Neural progenitor cell (in vitro differentiated cells): ENCODE results near the gene GRIK1. TPM values are rescaled to one million over a fixed set of nuclear protein-coding genes. Genes with fewer than 3 reads are reported as not detected.

Source experiments
- DNase-seq: peaks from one replicate; pipeline ENCODE4 v3.0.0-alpha.2; 2016; ENCODE audit warnings: low spot score
- H2AFZ ChIP-seq: fragments of 200-600 bp; sonication (generic); replicated peaks from 2 replicates; pipeline ENCODE4 v1.6.1; 2016; ENCODE audit warnings: antibody characterized with exemption
- H3F3A ChIP-seq: fragments of 200-600 bp; sonication (generic); 2 replicates; pipeline ENCODE4 v1.6.1; 2016; ENCODE audit warnings: antibody characterized with exemption, low read depth
- H3K27ac ChIP-seq: fragments of 200-600 bp; sonication (generic); 2 replicates; pipeline ENCODE4 v1.5.1; 2016; ENCODE audit warnings: mild to moderate bottlenecking
- H3K27me3 ChIP-seq: fragments of 200-600 bp; sonication (generic); 2 replicates; pipeline ENCODE4 v1.6.1; 2016; ENCODE audit warnings: mild to moderate bottlenecking, moderate library complexity
- H3K36me3 ChIP-seq: fragments of 200-600 bp; sonication (generic); 2 replicates; pipeline ENCODE4 v1.5.1; 2016
- H3K4me1 ChIP-seq: fragments of 200-600 bp; sonication (generic); 2 replicates; pipeline ENCODE4 v1.6.1; 2016; ENCODE audit warnings: mixed run types
- H3K4me2 ChIP-seq: fragments of 200-600 bp; sonication (generic); 2 replicates; pipeline ENCODE4 v1.6.1; 2016
- H3K4me3 ChIP-seq: fragments of 200-600 bp; sonication (generic); 2 replicates; pipeline ENCODE4 v1.5.1; 2016
- H3K79me2 ChIP-seq: fragments of 200-600 bp; sonication (generic); 2 replicates; pipeline ENCODE4 v1.6.1; 2016; ENCODE audit warnings: low read depth
- H3K9ac ChIP-seq: fragments of 200-600 bp; sonication (generic); 2 replicates; pipeline ENCODE4 v1.6.1; 2016
- H3K9me3 ChIP-seq: fragments of 200-600 bp; sonication (generic); 2 replicates; pipeline ENCODE4 v1.5.1; 2016; ENCODE audit warnings: low read depth
- H4K20me1 ChIP-seq: fragments of 200-600 bp; sonication (generic); 2 replicates; pipeline ENCODE4 v1.6.1; 2016; ENCODE audit warnings: low read depth
- H3K27ac Mint-ChIP-seq: 3 replicates; pipeline ENCODE4 v1.8.0; 2021; ENCODE audit warnings: mixed read lengths
- H3K27me3 Mint-ChIP-seq: 2 replicates; pipeline ENCODE4 v1.8.0; 2022; ENCODE audit warnings: low read depth, mild to moderate bottlenecking, inconsistent platforms, moderate library complexity, mixed read lengths; ENCODE audit not compliant: insufficient read depth
- H3K36me3 Mint-ChIP-seq: 3 replicates; pipeline ENCODE4 v1.8.0; 2021; ENCODE audit warnings: mixed read lengths
- H3K4me1 Mint-ChIP-seq: 3 replicates; pipeline ENCODE4 v1.8.0; 2021; ENCODE audit warnings: mixed read lengths
- H3K4me3 Mint-ChIP-seq: 3 replicates; pipeline ENCODE4 v1.8.0; 2021; ENCODE audit warnings: mild to moderate bottlenecking, moderate library complexity, mixed read lengths
- H3K9me3 Mint-ChIP-seq: 3 replicates; pipeline ENCODE4 v1.8.0; 2020; ENCODE audit warnings: mixed read lengths
- EZH2 ChIP-seq: fragments of 200-600 bp; sonication (generic); IDR thresholded peaks from 2 replicates; pipeline ENCODE4 v1.6.1; 2017; ENCODE audit warnings: antibody characterized with exemption, mild to moderate bottlenecking, moderate library complexity
- EZH2phosphoT487 ChIP-seq: fragments of 200-600 bp; sonication (generic); IDR thresholded peaks from 2 replicates; pipeline ENCODE4 v1.6.1; 2017; ENCODE audit warnings: antibody characterized with exemption
- total RNA-seq: library from RNA; depleted of rRNA; stranded (reverse); fragments of >200 nt; gene quantifications from 2 replicates; pipeline ENCODE4 v1.2.3, GENCODE V29; 2015; ENCODE audit warnings: low replicate concordance
- TF ChIP-seq, protein P1 (sequence below): fragments of 200-600 bp; sonication (generic); IDR thresholded peaks from 2 replicates; pipeline ENCODE4 v1.5.1; 2017; ENCODE audit warnings: antibody characterized with exemption, mild to moderate bottlenecking

The GRIK1 gene
- total RNA-seq, 1 donor from 2014 or later = 1.6 TPM

DNA sequence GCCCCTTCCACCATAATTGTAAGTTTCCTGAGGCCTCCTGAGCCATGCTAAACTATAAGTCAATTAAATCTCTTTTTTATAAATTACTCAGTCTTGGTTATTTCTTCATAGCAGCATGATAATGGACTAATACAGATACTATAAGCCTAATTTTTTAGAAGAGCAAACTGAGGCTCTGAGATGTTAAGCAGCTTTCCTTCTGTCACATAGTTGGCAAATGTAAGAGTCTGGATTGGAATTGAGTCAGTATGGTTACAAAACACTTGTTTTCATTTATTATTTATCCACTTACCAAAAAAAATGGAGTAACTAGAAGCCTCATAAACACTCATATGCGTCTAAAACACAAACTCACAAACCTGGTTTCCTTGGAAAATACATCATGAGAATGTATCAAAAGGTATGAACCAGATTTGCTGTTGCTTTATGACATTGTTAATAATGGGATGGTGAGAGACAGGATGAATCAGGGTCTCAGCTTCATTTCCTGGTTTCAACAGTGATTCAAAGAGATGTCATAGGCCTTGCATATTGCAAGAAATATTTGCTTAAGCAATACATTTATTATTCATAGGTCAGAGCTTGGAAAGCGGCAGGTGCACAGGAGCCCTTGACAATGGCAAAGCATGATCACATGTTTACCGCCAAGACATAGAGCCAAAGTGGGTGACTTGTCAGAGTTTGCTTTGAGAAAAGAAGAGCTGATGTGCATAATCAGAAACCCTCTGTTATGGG is 221.5 kb downstream of the GRIK1 start:
- no peak for DNase-seq
- Histone ChIP-seq H3K36me3 (no peaks in the 10 kb centered on the region), H3K9ac (no peak overlapping the region), H3K27me3 (no peaks in the 10 kb centered on the region), H3K4me3 (no peak overlapping the region), H4K20me1 (no peaks in the 10 kb centered on the region), H3K79me2 (no peaks in the 10 kb centered on the region), H3F3A (peaks cover 23% of the 10 kb centered on the region), H2AFZ (no peak overlapping the region), H3K4me2 (no peak overlapping the region), H3K27ac (no peak overlapping the region), H3K9me3 (no peaks in the 10 kb centered on the region), H3K4me1 (peaks cover 31% of the 10 kb centered on the region)
- Mint-ChIP-seq H3K27ac (no peak overlapping the region), H3K36me3 (peaks cover 7% of the 10 kb centered on the region), H3K4me3 (no peak overlapping the region), H3K4me1 (peaks cover 36% of the 10 kb centered on the region), H3K27me3 (no peaks in the 10 kb centered on the region), H3K9me3 (peaks cover 23% of the 10 kb centered on the region)
- no peak for TF ChIP-seq EZH2
- no peak for TF ChIP-seq EZH2phosphoT487

DNA sequence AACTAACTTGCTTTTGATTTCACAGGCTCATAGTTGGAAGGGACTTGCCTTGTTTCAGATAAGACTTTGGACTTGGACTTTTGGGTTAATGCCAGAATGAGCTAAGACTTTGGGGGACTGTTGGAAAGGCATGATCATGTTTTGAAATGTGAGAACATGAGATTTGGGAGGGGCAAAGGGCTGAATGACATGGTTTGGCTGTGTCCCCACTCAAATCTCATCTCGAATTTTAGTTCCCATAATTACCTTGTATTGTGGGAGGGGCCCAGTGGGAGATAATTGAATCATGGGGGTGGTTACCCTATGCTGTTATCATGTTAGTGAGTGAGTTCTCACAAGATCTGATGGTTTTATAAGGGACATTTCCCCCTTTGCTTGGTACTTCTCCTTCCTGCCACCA is 222.1 kb downstream of the GRIK1 start:
- Histone ChIP-seq H4K20me1 (no peaks in the 10 kb centered on the region), H3K9me3 (no peaks in the 10 kb centered on the region), H3K36me3 (no peaks in the 10 kb centered on the region), H2AFZ (no peak overlapping the region), H3K4me1 (peaks cover 31% of the 10 kb centered on the region), H3K9ac (no peak overlapping the region), H3K4me2 (no peak overlapping the region), H3K79me2 (no peaks in the 10 kb centered on the region), H3K27ac (no peak overlapping the region), H3F3A (peaks cover 23% of the 10 kb centered on the region), H3K27me3 (no peaks in the 10 kb centered on the region), H3K4me3 (no peak overlapping the region)
- Mint-ChIP-seq H3K27ac (no peak overlapping the region), H3K4me3 (no peak overlapping the region), H3K9me3 (peaks cover 23% of the 10 kb centered on the region), H3K36me3 (peaks cover 7% of the 10 kb centered on the region), H3K27me3 (no peaks in the 10 kb centered on the region), H3K4me1 (peaks cover 36% of the 10 kb centered on the region)
- DNase-seq = no peak
- TF ChIP-seq, protein P1, sequence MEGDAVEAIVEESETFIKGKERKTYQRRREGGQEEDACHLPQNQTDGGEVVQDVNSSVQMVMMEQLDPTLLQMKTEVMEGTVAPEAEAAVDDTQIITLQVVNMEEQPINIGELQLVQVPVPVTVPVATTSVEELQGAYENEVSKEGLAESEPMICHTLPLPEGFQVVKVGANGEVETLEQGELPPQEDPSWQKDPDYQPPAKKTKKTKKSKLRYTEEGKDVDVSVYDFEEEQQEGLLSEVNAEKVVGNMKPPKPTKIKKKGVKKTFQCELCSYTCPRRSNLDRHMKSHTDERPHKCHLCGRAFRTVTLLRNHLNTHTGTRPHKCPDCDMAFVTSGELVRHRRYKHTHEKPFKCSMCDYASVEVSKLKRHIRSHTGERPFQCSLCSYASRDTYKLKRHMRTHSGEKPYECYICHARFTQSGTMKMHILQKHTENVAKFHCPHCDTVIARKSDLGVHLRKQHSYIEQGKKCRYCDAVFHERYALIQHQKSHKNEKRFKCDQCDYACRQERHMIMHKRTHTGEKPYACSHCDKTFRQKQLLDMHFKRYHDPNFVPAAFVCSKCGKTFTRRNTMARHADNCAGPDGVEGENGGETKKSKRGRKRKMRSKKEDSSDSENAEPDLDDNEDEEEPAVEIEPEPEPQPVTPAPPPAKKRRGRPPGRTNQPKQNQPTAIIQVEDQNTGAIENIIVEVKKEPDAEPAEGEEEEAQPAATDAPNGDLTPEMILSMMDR = no peak
- TF ChIP-seq EZH2phosphoT487 (no peak), EZH2 (no peak)

DNA sequence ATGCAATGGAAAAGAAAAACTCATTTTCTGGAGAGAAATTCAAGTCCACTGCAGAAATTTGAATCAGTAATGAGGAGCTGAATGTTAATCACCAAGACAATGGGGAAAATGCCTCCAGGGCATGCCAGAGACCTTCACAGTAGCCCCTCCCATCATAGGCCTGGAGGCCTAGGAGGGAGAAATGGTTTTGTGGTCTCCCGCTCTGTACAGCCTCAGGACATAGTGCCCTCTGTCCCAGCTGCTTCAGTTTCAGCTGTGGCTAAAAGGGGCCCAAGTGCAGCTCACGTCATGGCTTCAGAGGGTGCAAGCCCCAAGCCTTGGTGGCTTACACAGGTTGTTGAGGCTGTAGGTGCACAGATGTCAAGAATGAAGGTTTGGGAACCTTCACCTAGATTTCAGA is 223.0 kb downstream of the GRIK1 start:
- Histone ChIP-seq H3K27me3 (no peaks in the 10 kb centered on the region), H3K79me2 (no peaks in the 10 kb centered on the region), H3K9me3 (no peaks in the 10 kb centered on the region), H3F3A (peaks cover 18% of the 10 kb centered on the region), H3K4me3 (no peak overlapping the region), H2AFZ (no peak overlapping the region), H3K4me1 (peaks cover 27% of the 10 kb centered on the region), H3K27ac (no peak overlapping the region), H3K36me3 (no peaks in the 10 kb centered on the region), H3K4me2 (no peak overlapping the region), H4K20me1 (no peaks in the 10 kb centered on the region), H3K9ac (no peak overlapping the region)
- Mint-ChIP-seq H3K27ac (no peak overlapping the region), H3K9me3 (peaks cover 23% of the 10 kb centered on the region), H3K27me3 (no peaks in the 10 kb centered on the region), H3K36me3 (peaks cover 7% of the 10 kb centered on the region), H3K4me3 (no peak overlapping the region), H3K4me1 (peaks cover 32% of the 10 kb centered on the region)
- no peak for TF ChIP-seq EZH2
- TF ChIP-seq EZH2phosphoT487 = no peak
- TF ChIP-seq, protein P1 = no peak
- DNase-seq = no peak

DNA sequence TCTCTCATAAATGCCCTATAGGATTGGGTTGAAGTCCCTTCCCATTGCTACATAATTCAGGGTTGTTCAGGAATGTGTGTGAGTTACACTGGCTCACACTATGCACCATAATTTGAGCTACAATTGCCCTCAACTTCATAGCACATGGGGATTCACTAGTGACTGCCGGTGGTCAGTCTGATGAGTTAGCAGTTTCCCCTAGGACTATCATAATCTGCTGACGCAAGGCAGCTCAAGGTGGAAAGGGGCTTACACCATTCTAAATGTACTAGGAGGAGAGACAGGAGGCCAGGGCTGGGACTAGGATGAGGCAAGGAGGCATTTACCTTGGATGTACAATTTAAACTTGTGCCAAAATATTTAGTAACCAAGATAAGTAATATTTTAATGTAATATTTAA is 224.7 kb downstream of the GRIK1 start:
- Histone ChIP-seq H4K20me1 (no peaks in the 10 kb centered on the region), H3K9me3 (no peaks in the 10 kb centered on the region), H3K9ac (no peak overlapping the region), H2AFZ (no peak overlapping the region), H3K4me3 (no peak overlapping the region), H3K36me3 (no peaks in the 10 kb centered on the region), H3F3A (peaks cover 1% of the 10 kb centered on the region), H3K4me2 (no peak overlapping the region), H3K79me2 (no peaks in the 10 kb centered on the region), H3K27me3 (no peaks in the 10 kb centered on the region), H3K27ac (no peak overlapping the region), H3K4me1 (peaks cover 10% of the 10 kb centered on the region)
- Mint-ChIP-seq H3K27me3 (no peaks in the 10 kb centered on the region), H3K36me3 (peaks cover 7% of the 10 kb centered on the region), H3K4me3 (no peak overlapping the region), H3K9me3 (peaks cover 23% of the 10 kb centered on the region), H3K4me1 (peaks cover 15% of the 10 kb centered on the region), H3K27ac (peak overlapping the region; percentile 34)
- no peak for DNase-seq
- TF ChIP-seq, protein P1 = no peak
- no peak for TF ChIP-seq EZH2phosphoT487
- no peak for TF ChIP-seq EZH2
